ENCODE data around the gene KPNA6.

Gene KPNA6

GRCh38 chr1:32172621-32173245 is 64.9 kb downstream of the KPNA6 start:
- no peak overlapping the region for H3K27ac ChIP-seq (ENCODE audit: low read depth, low read length)
- H2AFZ ChIP-seq (ENCODE audit: low read depth, low read length, severe bottlenecking) = no peak overlapping the region
- H3F3A ChIP-seq (ENCODE audit: insufficient read depth) = peaks cover 6% of the 10 kb centered on the region
- H3K79me2 ChIP-seq (ENCODE audit: insufficient read depth, low read length) = no peaks in the 10 kb centered on the region
- no peaks in the 10 kb centered on the region for H3K27me3 ChIP-seq (ENCODE audit: low read length)
- no peak overlapping the region for H3K9ac ChIP-seq (ENCODE audit: low read length)
- no peaks in the 10 kb centered on the region for H3K9me3 ChIP-seq (ENCODE audit: insufficient read depth, low read length)
- H3K9me2 ChIP-seq (replicated peaks; ENCODE audit: insufficient read depth, low read length) = no peaks in the 10 kb centered on the region
- peaks cover 6% of the 10 kb centered on the region; the same call in 1 of the 2 replicates for H3K36me3 ChIP-seq (ENCODE audit: low read length)
- no peaks in the 10 kb centered on the region for H4K20me1 ChIP-seq (ENCODE audit: low read depth, low read length)
- TF ChIP-seq EZH2phosphoT487 (conservative IDR thresholded peaks at IDR 0.05; ENCODE audit: low read length) = no peak
- TF ChIP-seq CTCF (IDR thresholded peaks at IDR 0.05; ENCODE audit: insufficient read depth, low read length, poor library complexity, severe bottlenecking) = no peak
- H3K4me2 ChIP-seq (ENCODE audit: low read depth, low read length, poor library complexity, severe bottlenecking) = no peak overlapping the region
- no peak overlapping the region for H3K4me3 ChIP-seq (ENCODE audit: insufficient read depth, low read length, poor library complexity, severe bottlenecking)

- TF ChIP-seq EZH2phosphoT487 (conservative IDR thresholded peaks at IDR 0.05; ENCODE audit: low read length) (no peak), CTCF (IDR thresholded peaks at IDR 0.05; ENCODE audit: insufficient read depth, low read length, poor library complexity, severe bottlenecking) (no peak)
- peak overlapping the region; percentile 85 for H2AFZ ChIP-seq (ENCODE audit: low read depth, low read length, severe bottlenecking)
Measured at GRCh38 chr1:32178380-32179192, 70.7 kb downstream of the KPNA6 start.

GRCh38 chr1:32179193-32179442 is 71.3 kb downstream of the KPNA6 start:
- peak overlapping the region; percentile 89 for H3K4me3 ChIP-seq (ENCODE audit: insufficient read depth, low read length, poor library complexity, severe bottlenecking)
- peaks cover 3% of the 10 kb centered on the region; the same call in 1 of the 2 replicates for H4K20me1 ChIP-seq (ENCODE audit: low read depth, low read length)
- TF ChIP-seq CTCF (IDR thresholded peaks at IDR 0.05; ENCODE audit: insufficient read depth, low read length, poor library complexity, severe bottlenecking) = no peak
- no peak for TF ChIP-seq EZH2phosphoT487 (conservative IDR thresholded peaks at IDR 0.05; ENCODE audit: low read length)
- peaks cover 30% of the 10 kb centered on the region for H3F3A ChIP-seq (ENCODE audit: insufficient read depth)
- no peaks in the 10 kb centered on the region for H3K9me3 ChIP-seq (ENCODE audit: insufficient read depth, low read length)
- peak overlapping the region; percentile 90 for H3K9ac ChIP-seq (ENCODE audit: low read length)
- peak overlapping the region; percentile 85 for H2AFZ ChIP-seq (ENCODE audit: low read depth, low read length, severe bottlenecking)
- H3K79me2 ChIP-seq (ENCODE audit: insufficient read depth, low read length) = peaks cover 36% of the 10 kb centered on the region
- H3K27me3 ChIP-seq (ENCODE audit: low read length) = no peaks in the 10 kb centered on the region
- peak overlapping the region; percentile 69 for H3K27ac ChIP-seq (ENCODE audit: low read depth, low read length)
- no peaks in the 10 kb centered on the region for H3K9me2 ChIP-seq (replicated peaks; ENCODE audit: insufficient read depth, low read length)
- peak overlapping the region; percentile 89 for H3K4me2 ChIP-seq (ENCODE audit: low read depth, low read length, poor library complexity, severe bottlenecking)
- H3K36me3 ChIP-seq (ENCODE audit: low read length) = peaks cover 8% of the 10 kb centered on the region

More at GRCh38 chr1:32178380-32179192, 70.7 kb downstream of the KPNA6 start:
- no peaks in the 10 kb centered on the region for H3K9me3 ChIP-seq (ENCODE audit: insufficient read depth, low read length)
- H3K27ac ChIP-seq (ENCODE audit: low read depth, low read length) = peak overlapping the region; percentile 69
- H4K20me1 ChIP-seq (ENCODE audit: low read depth, low read length) = no peaks in the 10 kb centered on the region
- H3K9ac ChIP-seq (ENCODE audit: low read length) = peak overlapping the region; percentile 90
- no peaks in the 10 kb centered on the region for H3K9me2 ChIP-seq (replicated peaks; ENCODE audit: insufficient read depth, low read length)
- peaks cover 30% of the 10 kb centered on the region for H3F3A ChIP-seq (ENCODE audit: insufficient read depth)
- no peaks in the 10 kb centered on the region for H3K27me3 ChIP-seq (ENCODE audit: low read length)
- H3K4me2 ChIP-seq (ENCODE audit: low read depth, low read length, poor library complexity, severe bottlenecking) = peak overlapping the region; percentile 89
- H3K4me3 ChIP-seq (ENCODE audit: insufficient read depth, low read length, poor library complexity, severe bottlenecking) = peak overlapping the region; percentile 89
- H3K36me3 ChIP-seq (ENCODE audit: low read length) = peaks cover 4% of the 10 kb centered on the region
- H3K79me2 ChIP-seq (ENCODE audit: insufficient read depth, low read length) = peaks cover 32% of the 10 kb centered on the region

Data from SU-DHL-6 (cell line).